ENCODE data around the gene TRMT44. TPM values are rescaled to one million over a fixed set of nuclear protein-coding genes. Genes with fewer than 3 reads are reported as not detected.
A peak's percentile ranks its signal among the peaks of the same experiment; 100 is the strongest.
"Not testable (repeated sequence)": the region's sequence is repeated elsewhere in the genome, so short reads cannot be mapped to it uniquely, and the experiment has no call there.

TRMT44 gene
- polyA plus RNA-seq, 1 experiment, result 7.0 TPM

DNA sequence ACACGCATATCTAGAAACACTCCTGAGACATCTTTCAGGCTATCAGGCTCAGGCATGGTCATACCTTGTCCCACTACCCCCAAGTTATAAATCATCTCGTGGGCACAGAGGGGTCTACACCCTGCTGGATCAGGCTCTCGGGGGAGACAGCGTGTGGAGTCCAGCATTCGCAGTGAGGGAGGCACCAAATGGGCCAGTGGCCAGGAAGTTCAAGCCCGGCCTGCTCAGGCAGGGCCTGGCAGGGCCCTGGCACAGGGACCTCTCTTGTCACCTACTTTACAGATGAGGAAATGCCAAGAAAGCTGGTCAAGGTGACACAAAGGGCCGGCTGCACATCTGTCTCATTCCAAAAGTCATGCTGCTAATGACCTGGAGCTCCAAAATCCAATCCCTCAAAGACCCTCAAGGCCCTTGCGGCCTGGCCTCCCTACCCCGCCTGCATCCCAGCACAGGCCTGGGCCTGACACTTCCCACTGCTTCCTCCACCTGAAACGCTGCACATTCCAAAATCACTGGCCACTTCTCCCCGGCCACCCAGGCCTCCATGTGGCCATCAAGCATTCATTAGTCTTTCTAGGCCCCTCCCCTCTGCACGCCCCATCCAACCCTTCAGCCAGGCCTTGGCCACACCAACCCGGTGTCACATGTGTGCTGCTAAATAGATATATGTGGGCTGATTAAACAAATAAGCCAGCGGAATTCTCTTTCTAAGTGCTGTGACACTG is 35.6 kb upstream of the TRMT44 start:
- Histone ChIP-seq H3K27ac (ENCODE audit: low read depth, low read length) (no peak overlapping the region), H3K4me3 (ENCODE audit: low read depth, low read length) (no peak overlapping the region), H3K27me3 (ENCODE audit: control insufficient read depth, insufficient read depth, low read length) (no peaks in the 10 kb centered on the region), H3K9me3 (ENCODE audit: control insufficient read depth, insufficient read depth, low read length) (no peaks in the 10 kb centered on the region; the same call in 1 of the 2 replicates)
- POLR2A ChIA-PET, result no interaction called here
- TF ChIP-seq, protein P1, sequence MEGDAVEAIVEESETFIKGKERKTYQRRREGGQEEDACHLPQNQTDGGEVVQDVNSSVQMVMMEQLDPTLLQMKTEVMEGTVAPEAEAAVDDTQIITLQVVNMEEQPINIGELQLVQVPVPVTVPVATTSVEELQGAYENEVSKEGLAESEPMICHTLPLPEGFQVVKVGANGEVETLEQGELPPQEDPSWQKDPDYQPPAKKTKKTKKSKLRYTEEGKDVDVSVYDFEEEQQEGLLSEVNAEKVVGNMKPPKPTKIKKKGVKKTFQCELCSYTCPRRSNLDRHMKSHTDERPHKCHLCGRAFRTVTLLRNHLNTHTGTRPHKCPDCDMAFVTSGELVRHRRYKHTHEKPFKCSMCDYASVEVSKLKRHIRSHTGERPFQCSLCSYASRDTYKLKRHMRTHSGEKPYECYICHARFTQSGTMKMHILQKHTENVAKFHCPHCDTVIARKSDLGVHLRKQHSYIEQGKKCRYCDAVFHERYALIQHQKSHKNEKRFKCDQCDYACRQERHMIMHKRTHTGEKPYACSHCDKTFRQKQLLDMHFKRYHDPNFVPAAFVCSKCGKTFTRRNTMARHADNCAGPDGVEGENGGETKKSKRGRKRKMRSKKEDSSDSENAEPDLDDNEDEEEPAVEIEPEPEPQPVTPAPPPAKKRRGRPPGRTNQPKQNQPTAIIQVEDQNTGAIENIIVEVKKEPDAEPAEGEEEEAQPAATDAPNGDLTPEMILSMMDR (IDR thresholded peaks at IDR 0.05; ENCODE audit: low read depth, low read length), result no peak
- CTCF ChIA-PET, result interaction anchor here (5.5 kb wide), 1 partner anchor 229 kb away, joined by 37 read pairs; no protein-coding TSS in a partner anchor
- DNase-seq (ENCODE audit: low read depth, low spot score), result no peak

DNA sequence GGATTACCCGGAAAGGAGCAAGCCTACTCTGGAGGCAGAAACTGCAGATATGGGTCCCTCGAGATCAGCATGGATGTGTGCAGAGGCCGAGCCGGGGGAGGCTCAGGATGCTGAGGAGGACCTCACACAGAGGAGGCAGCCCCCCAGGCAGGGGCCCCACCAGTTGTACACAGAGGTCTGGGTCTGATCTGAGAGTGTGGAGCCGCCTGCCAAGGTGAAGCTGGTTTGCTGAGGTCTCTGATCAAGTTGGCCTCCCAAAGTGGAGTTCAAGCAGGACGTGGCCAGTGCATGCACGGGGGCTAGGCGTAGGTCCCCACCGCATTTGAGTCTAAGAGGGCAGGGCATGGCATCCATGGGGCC is 35.1 kb upstream of the TRMT44 start:
- ChIA-PET POLR2A (no interaction called here), CTCF (interaction anchor here (5.5 kb wide), 1 partner anchor 229 kb away, joined by 37 read pairs; no protein-coding TSS in a partner anchor)

DNA sequence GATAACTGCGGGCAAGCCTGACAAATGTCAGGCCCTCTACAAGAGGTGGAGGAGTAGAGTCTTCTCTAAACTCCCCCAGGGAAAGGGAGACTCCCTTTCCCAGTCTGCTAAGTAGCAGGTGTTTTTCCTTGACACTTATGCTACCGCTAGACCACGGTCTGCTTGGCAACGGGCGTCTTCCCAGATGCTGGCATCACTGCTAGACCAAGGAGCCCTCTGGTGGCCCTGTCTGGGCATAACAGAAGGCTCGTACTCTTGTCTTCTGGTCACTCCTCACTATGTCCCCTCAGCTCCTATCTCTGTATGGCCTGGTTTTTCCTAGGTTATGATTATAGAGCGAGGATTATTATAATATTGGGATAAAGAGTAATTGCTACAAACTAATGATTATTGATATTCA is 33.7 kb upstream of the TRMT44 start:
- DNase-seq (ENCODE audit: low read depth, low spot score); H3K27ac ChIP-seq (ENCODE audit: low read depth, low read length); H3K27me3 ChIP-seq (ENCODE audit: control insufficient read depth, insufficient read depth, low read length); H3K9me3 ChIP-seq (ENCODE audit: control insufficient read depth, insufficient read depth, low read length); POLR2A ChIA-PET; H3K4me3 ChIP-seq (ENCODE audit: low read depth, low read length): not testable (repeated sequence)
- TF ChIP-seq, protein P1 (IDR thresholded peaks at IDR 0.05; ENCODE audit: low read depth, low read length), result peak; percentile 45
- CTCF ChIA-PET, result interaction anchor here (0.9 to 3.2 kb wide), 4 partner anchors 9 to 230 kb away, joined by 3 to 28 read pairs (median 12); no protein-coding TSS in a partner anchor

More for the DNA sequence above, 35.1 kb upstream of the TRMT44 start:
- no peak for DNase-seq (ENCODE audit: low read depth, low spot score)
- no peak overlapping the region for H3K4me3 ChIP-seq (ENCODE audit: low read depth, low read length)
- TF ChIP-seq, protein P1 (IDR thresholded peaks at IDR 0.05; ENCODE audit: low read depth, low read length), result no peak
- no peak overlapping the region for H3K27ac ChIP-seq (ENCODE audit: low read depth, low read length)
- no peaks in the 10 kb centered on the region for H3K27me3 ChIP-seq (ENCODE audit: control insufficient read depth, insufficient read depth, low read length)
- no peaks in the 10 kb centered on the region; the same call in 1 of the 2 replicates for H3K9me3 ChIP-seq (ENCODE audit: control insufficient read depth, insufficient read depth, low read length)

DNA sequence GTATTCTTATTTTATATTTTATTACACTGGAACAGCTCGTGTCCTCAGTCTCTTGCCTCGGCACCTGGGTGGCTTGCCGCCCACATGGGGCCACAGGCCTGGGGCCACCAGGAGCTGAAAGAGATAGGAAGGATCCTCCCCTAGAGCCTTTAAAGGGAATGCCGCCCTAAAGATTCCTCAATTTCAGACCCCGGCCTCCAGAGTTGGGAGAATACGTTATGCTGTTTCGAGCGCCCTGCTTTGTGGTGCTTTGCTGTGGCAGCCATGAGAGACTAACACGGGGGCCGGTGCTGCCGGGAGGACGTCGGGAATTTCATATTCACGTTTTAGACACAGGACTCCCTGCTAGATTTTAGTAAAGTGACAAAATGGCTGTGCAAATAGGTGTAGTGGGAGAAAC is 33.3 kb upstream of the TRMT44 start:
- H3K4me3 ChIP-seq (ENCODE audit: low read depth, low read length), result no peak overlapping the region
- TF ChIP-seq, protein P1 (IDR thresholded peaks at IDR 0.05; ENCODE audit: low read depth, low read length), result no peak
- H3K27me3 ChIP-seq (ENCODE audit: control insufficient read depth, insufficient read depth, low read length), result no peaks in the 10 kb centered on the region
- no peak for DNase-seq (ENCODE audit: low read depth, low spot score)
- no peaks in the 10 kb centered on the region; the same call in 1 of the 2 replicates for H3K9me3 ChIP-seq (ENCODE audit: control insufficient read depth, insufficient read depth, low read length)
- POLR2A ChIA-PET, result no interaction called here
- H3K27ac ChIP-seq (ENCODE audit: low read depth, low read length), result no peak overlapping the region
- CTCF ChIA-PET, result interaction anchor here (0.9 to 3.2 kb wide), 5 partner anchors 9 to 231 kb away, joined by 3 to 28 read pairs (median 3); no protein-coding TSS in a partner anchor

DNA sequence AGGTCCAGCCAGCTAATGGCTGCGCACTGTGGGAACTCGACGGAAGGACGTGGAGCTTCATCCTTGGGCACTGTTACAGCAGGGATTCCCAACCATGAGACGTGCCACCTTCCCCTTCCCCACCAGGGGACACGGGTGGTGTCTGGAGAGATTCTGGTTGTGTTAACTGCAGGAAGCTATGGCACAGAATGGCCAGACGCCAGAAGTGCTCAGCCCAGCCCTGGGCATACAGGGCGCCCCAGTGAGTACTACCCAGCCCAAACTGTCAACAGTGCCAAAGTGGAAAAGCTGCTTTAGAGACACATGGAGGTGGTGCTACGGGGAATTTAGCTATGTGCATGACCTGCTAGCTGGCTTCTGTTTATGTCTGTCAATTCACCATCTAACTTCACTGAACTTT is 32.8 kb upstream of the TRMT44 start:
- TF ChIP-seq, protein P1 (IDR thresholded peaks at IDR 0.05; ENCODE audit: low read depth, low read length), result no peak
- CTCF ChIA-PET, result interaction anchor here (0.9 to 3.2 kb wide), 5 partner anchors 8 to 231 kb away, joined by 3 to 28 read pairs (median 3); no protein-coding TSS in a partner anchor
- POLR2A ChIA-PET, result interaction anchor here (0.7 kb wide), 1 partner anchor 138 kb away, joined by 5 read pairs; the partner anchor contains the start of gene HTRA3
- Histone ChIP-seq H3K9me3 (ENCODE audit: control insufficient read depth, insufficient read depth, low read length) (no peaks in the 10 kb centered on the region; the same call in 1 of the 2 replicates), H3K4me3 (ENCODE audit: low read depth, low read length) (no peak overlapping the region), H3K27me3 (ENCODE audit: control insufficient read depth, insufficient read depth, low read length) (no peaks in the 10 kb centered on the region), H3K27ac (ENCODE audit: low read depth, low read length) (no peak overlapping the region)
- no peak for DNase-seq (ENCODE audit: low read depth, low spot score)

Measured in AG04450 (cell line).